WERI-Rb-1 (cell line): Measurements from ENCODE around the gene CRYGN.

Experiments used
- DNase-seq: peaks from one replicate; pipeline ENCODE4 v3.0.0-alpha.2; 2020
- H3K27ac ChIP-seq: fragments of 250-450 bp; sonication (Bioruptor Pico); 2 replicates; pipeline ENCODE4 v1.5.1; 2020; ENCODE audit warnings: mild to moderate bottlenecking, moderate library complexity
- H3K27me3 ChIP-seq: fragments of 250-450 bp; sonication (Bioruptor Pico); 2 replicates; pipeline ENCODE4 v1.5.1; 2021; ENCODE audit warnings: mild to moderate bottlenecking, low read depth, moderate library complexity; ENCODE audit not compliant: insufficient read depth, severe bottlenecking
- H3K36me3 ChIP-seq: fragments of 250-450 bp; sonication (Bioruptor Pico); 2 replicates; pipeline ENCODE4 v1.5.1; 2020; ENCODE audit warnings: mild to moderate bottlenecking, moderate library complexity
- H3K4me3 ChIP-seq: 2 replicates; pipeline ENCODE4 v1.5.1; 2011; ENCODE audit warnings: low read depth, mild to moderate bottlenecking, control low read depth, low read length
- H3K9me3 ChIP-seq: fragments of 250-450 bp; sonication (Bioruptor Pico); 2 replicates; pipeline ENCODE4 v1.5.1; 2021; ENCODE audit warnings: mild to moderate bottlenecking, moderate library complexity; ENCODE audit not compliant: severe bottlenecking
- TF ChIP-seq, protein P1 (sequence below): IDR thresholded peaks from 2 replicates; pipeline ENCODE4 v1.5.1; 2011; ENCODE audit warnings: low read depth, mild to moderate bottlenecking, control low read depth, inconsistent platforms, low read length

CRYGN gene

DNA sequence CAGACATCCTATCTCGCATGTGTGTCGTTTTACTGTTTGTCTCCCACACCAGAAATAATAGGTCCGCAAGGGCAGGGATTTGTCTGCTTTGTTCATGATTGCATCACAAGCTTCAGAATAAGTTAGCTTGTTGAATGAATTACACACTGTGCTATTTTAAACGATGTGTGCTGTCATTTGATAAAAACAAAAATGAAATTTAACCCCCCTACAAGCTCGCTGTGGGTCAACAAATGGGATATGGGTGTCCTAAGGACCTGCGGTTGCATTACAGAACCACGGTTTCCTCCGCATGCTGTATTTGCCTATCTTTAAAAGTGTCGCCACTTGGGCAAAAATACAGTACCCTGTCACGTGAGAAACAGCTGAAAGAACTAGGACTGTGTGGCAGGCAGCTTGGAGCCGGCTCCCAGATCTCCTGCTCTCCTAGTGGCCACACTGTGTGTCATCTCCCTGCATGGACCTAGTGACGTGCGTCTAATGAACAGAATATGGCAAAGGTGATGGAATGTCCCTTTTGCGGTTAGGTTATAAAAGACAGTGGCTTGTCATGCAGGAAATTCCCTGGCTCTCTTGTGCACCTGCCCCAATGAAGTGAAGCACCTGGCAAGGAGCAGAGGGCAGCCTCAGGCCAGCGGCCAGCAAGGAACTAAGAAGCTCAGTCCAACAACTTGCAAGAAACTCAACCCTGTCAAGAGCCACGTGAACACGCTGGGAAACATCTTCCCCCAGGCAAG, 32.9 kb upstream of the CRYGN start:
- Histone ChIP-seq H3K36me3 (peaks cover 51% of the 10 kb centered on the region), H3K27ac (no peak overlapping the region), H3K4me3 (no peak overlapping the region), H3K27me3 (no peaks in the 10 kb centered on the region), H3K9me3 (no peaks in the 10 kb centered on the region)
- TF ChIP-seq, protein P1, sequence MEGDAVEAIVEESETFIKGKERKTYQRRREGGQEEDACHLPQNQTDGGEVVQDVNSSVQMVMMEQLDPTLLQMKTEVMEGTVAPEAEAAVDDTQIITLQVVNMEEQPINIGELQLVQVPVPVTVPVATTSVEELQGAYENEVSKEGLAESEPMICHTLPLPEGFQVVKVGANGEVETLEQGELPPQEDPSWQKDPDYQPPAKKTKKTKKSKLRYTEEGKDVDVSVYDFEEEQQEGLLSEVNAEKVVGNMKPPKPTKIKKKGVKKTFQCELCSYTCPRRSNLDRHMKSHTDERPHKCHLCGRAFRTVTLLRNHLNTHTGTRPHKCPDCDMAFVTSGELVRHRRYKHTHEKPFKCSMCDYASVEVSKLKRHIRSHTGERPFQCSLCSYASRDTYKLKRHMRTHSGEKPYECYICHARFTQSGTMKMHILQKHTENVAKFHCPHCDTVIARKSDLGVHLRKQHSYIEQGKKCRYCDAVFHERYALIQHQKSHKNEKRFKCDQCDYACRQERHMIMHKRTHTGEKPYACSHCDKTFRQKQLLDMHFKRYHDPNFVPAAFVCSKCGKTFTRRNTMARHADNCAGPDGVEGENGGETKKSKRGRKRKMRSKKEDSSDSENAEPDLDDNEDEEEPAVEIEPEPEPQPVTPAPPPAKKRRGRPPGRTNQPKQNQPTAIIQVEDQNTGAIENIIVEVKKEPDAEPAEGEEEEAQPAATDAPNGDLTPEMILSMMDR = no peak
- no peak for DNase-seq

- Histone ChIP-seq H3K9me3 (no peaks in the 10 kb centered on the region), H3K4me3 (no peak overlapping the region), H3K27me3 (no peaks in the 10 kb centered on the region), H3K27ac (no peak overlapping the region), H3K36me3 (peaks cover 54% of the 10 kb centered on the region)
- no peak for DNase-seq
- TF ChIP-seq, protein P1 = no peak
These were observed 30.8 kb upstream of the CRYGN start for GRCh38 chr7:151470711-151471110.

DNA sequence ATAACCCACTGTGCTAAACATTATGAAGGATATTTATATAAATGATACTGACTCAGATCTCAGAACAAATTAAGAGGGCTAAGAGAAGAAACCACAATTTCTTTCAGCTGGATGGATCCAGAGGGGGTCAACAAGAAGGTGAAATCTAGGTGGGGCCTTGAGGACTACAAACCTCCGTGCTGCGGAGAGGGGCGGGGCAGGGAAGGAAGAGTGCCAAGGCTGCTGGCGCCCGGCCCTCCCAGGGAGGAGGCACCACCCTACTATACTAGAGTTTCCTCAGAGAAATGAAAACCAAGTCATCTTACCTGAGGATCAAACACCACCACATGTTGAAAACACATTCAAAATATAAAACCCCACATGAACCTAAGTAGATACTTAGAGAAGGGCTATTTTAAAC, 29.3 kb upstream of the CRYGN start:
- DNase-seq = no peak
- no peak overlapping the region for H3K4me3 ChIP-seq
- no peak overlapping the region for H3K27ac ChIP-seq
- TF ChIP-seq, protein P1 = no peak
- H3K36me3 ChIP-seq = peaks cover 66% of the 10 kb centered on the region
- no peaks in the 10 kb centered on the region for H3K27me3 ChIP-seq
- no peaks in the 10 kb centered on the region for H3K9me3 ChIP-seq

DNA sequence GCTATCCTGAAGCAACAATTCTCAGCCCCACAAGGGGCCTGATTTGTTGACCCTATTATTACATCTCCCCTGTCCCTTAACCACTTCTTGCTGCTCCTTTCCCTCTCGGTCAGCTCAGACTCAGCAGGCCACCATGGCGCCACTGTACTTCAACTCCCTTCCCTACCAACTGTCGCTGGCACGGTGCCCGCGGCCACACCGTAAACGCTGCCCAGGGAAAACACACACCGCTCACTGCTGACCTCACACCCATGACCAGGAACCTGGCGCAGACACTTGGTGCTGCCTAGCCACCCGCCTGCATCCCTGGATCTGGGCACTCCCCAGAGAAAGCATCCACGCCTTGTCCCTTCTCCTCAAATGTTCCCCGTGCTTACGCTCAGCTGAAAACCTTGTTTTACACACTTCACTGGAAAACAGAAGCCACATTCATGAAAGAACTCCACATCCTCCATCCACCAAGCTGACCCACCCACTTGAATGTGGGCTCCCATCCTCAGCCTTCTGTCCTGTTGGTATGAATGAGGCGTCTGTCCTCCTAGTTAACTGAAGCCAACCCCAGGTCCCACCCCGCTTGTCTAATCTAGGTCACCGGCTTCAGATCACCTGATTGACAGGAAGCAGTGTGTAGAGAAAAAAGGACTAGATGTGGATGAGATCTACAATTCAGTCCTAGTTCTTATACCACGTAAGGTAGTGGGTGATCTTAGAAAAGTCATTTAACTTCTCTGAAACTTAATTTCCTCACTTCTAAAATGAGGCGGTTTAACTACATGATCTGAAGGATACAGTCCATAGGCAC, 28.5 kb upstream of the CRYGN start:
- no peak overlapping the region for H3K4me3 ChIP-seq
- TF ChIP-seq, protein P1 = no peak
- H3K27me3 ChIP-seq = no peaks in the 10 kb centered on the region
- peaks cover 1% of the 10 kb centered on the region for H3K9me3 ChIP-seq
- no peak for DNase-seq
- H3K36me3 ChIP-seq = peaks cover 63% of the 10 kb centered on the region
- H3K27ac ChIP-seq = no peak overlapping the region

GRCh38 chr7:151465169-151465568, 25.2 kb upstream of the CRYGN start:
- Histone ChIP-seq H3K4me3 (no peak overlapping the region), H3K36me3 (peaks cover 49% of the 10 kb centered on the region), H3K27me3 (no peaks in the 10 kb centered on the region), H3K27ac (no peak overlapping the region), H3K9me3 (peaks cover 11% of the 10 kb centered on the region)
- DNase-seq = no peak
- TF ChIP-seq, protein P1 = no peak
